Measurements from ENCODE around the gene TGFBR3.

TGFBR3 gene

DNA sequence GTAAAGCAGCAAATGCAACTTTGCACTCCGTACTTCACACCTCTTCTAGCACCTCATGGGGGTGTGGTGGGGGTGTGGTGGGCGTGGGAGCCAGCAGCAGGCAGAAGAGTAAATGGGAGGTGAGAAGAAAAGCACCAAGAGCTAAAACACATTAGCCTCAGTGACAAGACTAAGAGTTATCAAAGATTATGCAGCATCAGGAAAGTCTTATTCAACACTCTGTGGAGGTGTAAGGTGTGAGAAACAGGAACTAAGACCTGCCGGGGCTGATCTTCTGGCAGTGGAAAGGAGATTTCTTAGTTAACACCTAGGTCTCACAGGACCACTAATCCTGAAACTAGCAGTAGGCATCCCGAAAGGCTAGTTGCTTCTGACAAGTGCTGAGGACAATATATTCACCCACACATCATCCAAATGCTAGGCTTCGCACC is 9.9 kb downstream of the TGFBR3 start:
- Histone ChIP-seq H3K36me3 (ENCODE audit: insufficient read depth) (no peaks in the 10 kb centered on the region), H3K27me3 (ENCODE audit: insufficient read depth, low read depth) (no peaks in the 10 kb centered on the region), H3K27ac (no peak overlapping the region), H3K4me2 (no peak overlapping the region), H3K79me2 (ENCODE audit: insufficient read depth, low read depth) (no peaks in the 10 kb centered on the region), H4K20me1 (ENCODE audit: insufficient read depth) (no peaks in the 10 kb centered on the region), H2AFZ (ENCODE audit: low read depth) (no peak overlapping the region), H3K9ac (no peak overlapping the region), H3K4me1 (ENCODE audit: low read depth, poor library complexity, severe bottlenecking) (peaks cover 21% of the 10 kb centered on the region), H3K4me3 (IDR thresholded peaks at IDR 0.05; ENCODE audit: insufficient read depth, low read depth, low read length) (no peak overlapping the region)
- TF ChIP-seq, protein P1, sequence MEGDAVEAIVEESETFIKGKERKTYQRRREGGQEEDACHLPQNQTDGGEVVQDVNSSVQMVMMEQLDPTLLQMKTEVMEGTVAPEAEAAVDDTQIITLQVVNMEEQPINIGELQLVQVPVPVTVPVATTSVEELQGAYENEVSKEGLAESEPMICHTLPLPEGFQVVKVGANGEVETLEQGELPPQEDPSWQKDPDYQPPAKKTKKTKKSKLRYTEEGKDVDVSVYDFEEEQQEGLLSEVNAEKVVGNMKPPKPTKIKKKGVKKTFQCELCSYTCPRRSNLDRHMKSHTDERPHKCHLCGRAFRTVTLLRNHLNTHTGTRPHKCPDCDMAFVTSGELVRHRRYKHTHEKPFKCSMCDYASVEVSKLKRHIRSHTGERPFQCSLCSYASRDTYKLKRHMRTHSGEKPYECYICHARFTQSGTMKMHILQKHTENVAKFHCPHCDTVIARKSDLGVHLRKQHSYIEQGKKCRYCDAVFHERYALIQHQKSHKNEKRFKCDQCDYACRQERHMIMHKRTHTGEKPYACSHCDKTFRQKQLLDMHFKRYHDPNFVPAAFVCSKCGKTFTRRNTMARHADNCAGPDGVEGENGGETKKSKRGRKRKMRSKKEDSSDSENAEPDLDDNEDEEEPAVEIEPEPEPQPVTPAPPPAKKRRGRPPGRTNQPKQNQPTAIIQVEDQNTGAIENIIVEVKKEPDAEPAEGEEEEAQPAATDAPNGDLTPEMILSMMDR (conservative IDR thresholded peaks at IDR 0.05; ENCODE audit: low read depth, low read length) = no peak

DNA sequence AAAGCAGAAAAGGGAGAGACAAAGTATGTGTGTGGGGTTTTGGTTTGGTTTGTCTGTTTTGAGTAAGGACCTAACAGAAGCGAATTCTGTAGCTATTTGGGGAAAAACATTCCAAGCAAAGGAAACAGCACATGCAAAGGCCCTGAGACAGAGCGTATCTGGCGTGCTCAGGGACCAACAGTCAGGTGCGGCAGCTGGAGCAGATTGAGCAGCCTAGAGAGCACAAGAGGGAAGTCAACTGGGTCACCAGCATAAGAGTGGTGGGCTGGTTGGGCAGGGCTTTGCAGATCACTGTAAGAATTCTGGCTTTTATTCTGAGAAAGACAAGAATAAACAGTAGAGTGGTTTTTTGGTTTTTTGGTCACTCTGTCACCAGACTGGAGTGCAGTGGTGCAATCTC is 11.8 kb downstream of the TGFBR3 start:
- H2AFZ ChIP-seq (ENCODE audit: low read depth) = no peak overlapping the region
- TF ChIP-seq, protein P1 (conservative IDR thresholded peaks at IDR 0.05; ENCODE audit: low read depth, low read length) = no peak
- H3K4me1 ChIP-seq (ENCODE audit: low read depth, poor library complexity, severe bottlenecking) = peaks cover 23% of the 10 kb centered on the region
- H3K27ac ChIP-seq = no peak overlapping the region
- H3K9ac ChIP-seq = no peak overlapping the region
- H3K79me2 ChIP-seq (ENCODE audit: insufficient read depth, low read depth) = no peaks in the 10 kb centered on the region
- no peaks in the 10 kb centered on the region for H3K27me3 ChIP-seq (ENCODE audit: insufficient read depth, low read depth)
- H3K4me3 ChIP-seq (IDR thresholded peaks at IDR 0.05; ENCODE audit: insufficient read depth, low read depth, low read length) = no peak overlapping the region
- no peaks in the 10 kb centered on the region for H4K20me1 ChIP-seq (ENCODE audit: insufficient read depth)
- H3K4me2 ChIP-seq = no peak overlapping the region
- no peaks in the 10 kb centered on the region for H3K36me3 ChIP-seq (ENCODE audit: insufficient read depth)

DNA sequence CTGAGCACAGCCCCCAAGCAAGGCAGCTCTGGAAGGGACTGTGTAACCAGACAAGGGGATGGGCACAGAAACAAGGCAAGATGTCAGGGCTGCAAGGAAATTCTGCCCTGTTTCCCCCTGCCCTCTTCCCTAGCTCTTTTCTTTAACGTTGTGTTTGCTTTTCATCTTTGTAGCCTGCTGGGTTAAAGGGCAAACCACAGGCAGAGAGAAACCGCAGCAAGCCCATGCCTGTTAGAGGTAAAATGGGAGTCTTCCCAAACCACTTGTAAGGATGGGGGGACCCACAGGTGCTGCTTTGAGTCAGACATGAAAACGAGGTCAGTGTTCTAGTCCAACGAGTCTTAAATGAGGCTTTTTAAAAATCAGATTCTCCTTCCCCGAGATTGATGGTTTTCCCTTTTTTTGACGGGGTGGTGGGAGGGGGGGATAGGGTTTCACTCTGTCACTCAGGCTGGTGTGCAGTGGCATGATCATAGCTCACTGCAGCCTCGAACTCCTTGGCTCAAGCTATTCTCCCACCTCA is 13.3 kb downstream of the TGFBR3 start:
- Histone ChIP-seq H3K9ac (no peak overlapping the region), H3K79me2 (ENCODE audit: insufficient read depth, low read depth) (no peaks in the 10 kb centered on the region)

DNA sequence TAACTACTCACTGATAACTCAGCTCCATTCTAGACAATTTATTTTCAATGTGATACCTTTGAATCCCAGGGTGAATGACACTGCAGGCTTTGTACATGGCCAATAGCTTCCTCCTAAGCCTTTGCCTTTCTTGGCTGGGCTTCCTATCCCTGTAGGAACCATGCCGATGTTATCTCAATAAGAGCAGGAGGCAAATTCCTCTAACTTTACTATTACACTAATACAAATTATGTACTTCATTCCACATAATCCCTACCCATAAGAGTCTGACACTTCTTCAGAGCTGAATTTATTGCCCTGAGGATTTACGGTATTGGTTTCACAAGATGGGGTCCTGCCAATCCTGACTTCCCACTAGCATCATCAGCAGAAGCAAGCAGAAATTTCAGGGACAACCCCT is 14.0 kb downstream of the TGFBR3 start:
- TF ChIP-seq, protein P1 (conservative IDR thresholded peaks at IDR 0.05; ENCODE audit: low read depth, low read length) = no peak
- Histone ChIP-seq H3K9ac (no peak overlapping the region), H3K79me2 (ENCODE audit: insufficient read depth, low read depth) (no peaks in the 10 kb centered on the region), H3K4me2 (peak overlapping the region; percentile 54; the same call in 1 of the 2 replicates), H2AFZ (ENCODE audit: low read depth) (no peak overlapping the region), H3K36me3 (ENCODE audit: insufficient read depth) (no peaks in the 10 kb centered on the region), H3K27ac (no peak overlapping the region), H3K27me3 (ENCODE audit: insufficient read depth, low read depth) (no peaks in the 10 kb centered on the region), H4K20me1 (ENCODE audit: insufficient read depth) (no peaks in the 10 kb centered on the region), H3K4me3 (IDR thresholded peaks at IDR 0.05; ENCODE audit: insufficient read depth, low read depth, low read length) (no peak overlapping the region), H3K4me1 (ENCODE audit: low read depth, poor library complexity, severe bottlenecking) (peaks cover 33% of the 10 kb centered on the region)

More for the DNA sequence above, 13.3 kb downstream of the TGFBR3 start:
- Histone ChIP-seq H3K4me1 (ENCODE audit: low read depth, poor library complexity, severe bottlenecking) (peaks cover 33% of the 10 kb centered on the region), H2AFZ (ENCODE audit: low read depth) (no peak overlapping the region), H4K20me1 (ENCODE audit: insufficient read depth) (no peaks in the 10 kb centered on the region), H3K27me3 (ENCODE audit: insufficient read depth, low read depth) (no peaks in the 10 kb centered on the region), H3K36me3 (ENCODE audit: insufficient read depth) (no peaks in the 10 kb centered on the region), H3K4me3 (IDR thresholded peaks at IDR 0.05; ENCODE audit: insufficient read depth, low read depth, low read length) (no peak overlapping the region), H3K4me2 (peak overlapping the region; percentile 54), H3K27ac (no peak overlapping the region)
- TF ChIP-seq, protein P1 (conservative IDR thresholded peaks at IDR 0.05; ENCODE audit: low read depth, low read length) = no peak
